Measurements from ENCODE around the gene KCNAB1.
"Not testable (repeated sequence)": the region's sequence is repeated elsewhere in the genome, so short reads cannot be mapped to it uniquely, and the experiment has no call there.

Gene KCNAB1

DNA sequence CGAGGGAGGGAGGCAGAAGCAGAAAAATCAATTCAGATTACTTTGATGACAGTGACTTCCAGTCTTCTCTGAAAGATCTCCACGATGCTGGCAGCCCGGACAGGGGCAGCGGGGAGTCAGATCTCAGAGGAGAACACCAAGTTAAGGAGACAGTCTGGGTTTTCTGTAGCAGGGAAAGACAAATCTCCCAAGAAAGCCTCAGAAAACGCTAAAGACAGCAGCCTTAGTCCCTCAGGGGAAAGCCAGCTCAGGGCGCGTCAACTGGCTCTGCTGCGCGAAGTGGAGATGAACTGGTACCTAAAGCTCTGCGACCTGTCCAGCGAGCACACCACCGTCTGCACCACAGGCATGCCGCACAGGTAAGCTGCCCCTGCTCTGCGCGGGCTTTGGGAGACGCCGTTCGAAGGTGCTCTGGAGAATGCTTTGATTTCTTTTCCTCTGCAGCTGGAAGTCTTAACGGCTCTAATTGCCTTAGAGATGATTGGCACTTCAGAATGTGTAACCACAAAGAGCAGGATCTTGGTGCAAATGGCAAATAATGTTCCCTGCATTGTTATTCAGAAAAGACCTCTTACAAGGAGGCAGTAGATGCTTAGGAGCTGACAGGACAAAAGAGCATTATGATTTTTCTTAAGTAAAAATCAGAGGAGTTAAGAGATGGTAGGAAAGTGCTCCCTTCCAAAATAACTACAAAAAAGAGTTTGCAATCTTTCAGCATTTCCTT lies at the start of gene KCNAB1:
Gene KCNAB1 (plus strand): TSS at position 51 of the 724 bp plus-strand sequence.
- DNase-seq, result no peak

GRCh38 chr3:156071031-156071430 lies 49.3 kb upstream of the KCNAB1 start:
- DNase-seq, result no peak

- DNase-seq, result not testable (repeated sequence)
Measured at GRCh38 chr3:156072950-156073657, 47.3 kb upstream of the KCNAB1 start.

GRCh38 chr3:156090126-156090525 lies 30.3 kb upstream of the KCNAB1 start:
- DNase-seq, result no peak

DNA sequence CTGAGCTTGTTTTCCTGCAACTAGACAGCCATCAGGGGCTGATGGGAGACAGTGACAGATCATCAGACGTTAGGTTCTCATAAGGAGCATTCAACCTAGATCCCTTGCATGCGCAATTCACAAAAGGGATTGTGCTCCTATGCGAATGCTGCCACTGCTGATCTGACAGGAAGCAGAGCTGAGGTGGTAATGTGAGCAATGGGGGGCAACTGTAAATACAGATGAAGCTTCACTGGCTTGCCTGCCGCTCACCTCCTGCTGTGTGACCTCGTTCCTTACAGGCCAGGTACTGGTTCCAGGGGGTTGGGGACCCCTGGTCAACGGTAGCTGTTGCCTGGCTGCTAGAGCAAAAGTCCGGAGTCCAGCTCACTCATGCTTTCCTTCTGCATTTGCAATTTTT lies 26.4 kb upstream of the KCNAB1 start:
- no peak for DNase-seq

GRCh38 chr3:156094391-156094790 lies 26.0 kb upstream of the KCNAB1 start:
- no peak for DNase-seq

GRCh38 chr3:156095652-156096051 lies 24.7 kb upstream of the KCNAB1 start:
- not testable (repeated sequence) for DNase-seq

DNA sequence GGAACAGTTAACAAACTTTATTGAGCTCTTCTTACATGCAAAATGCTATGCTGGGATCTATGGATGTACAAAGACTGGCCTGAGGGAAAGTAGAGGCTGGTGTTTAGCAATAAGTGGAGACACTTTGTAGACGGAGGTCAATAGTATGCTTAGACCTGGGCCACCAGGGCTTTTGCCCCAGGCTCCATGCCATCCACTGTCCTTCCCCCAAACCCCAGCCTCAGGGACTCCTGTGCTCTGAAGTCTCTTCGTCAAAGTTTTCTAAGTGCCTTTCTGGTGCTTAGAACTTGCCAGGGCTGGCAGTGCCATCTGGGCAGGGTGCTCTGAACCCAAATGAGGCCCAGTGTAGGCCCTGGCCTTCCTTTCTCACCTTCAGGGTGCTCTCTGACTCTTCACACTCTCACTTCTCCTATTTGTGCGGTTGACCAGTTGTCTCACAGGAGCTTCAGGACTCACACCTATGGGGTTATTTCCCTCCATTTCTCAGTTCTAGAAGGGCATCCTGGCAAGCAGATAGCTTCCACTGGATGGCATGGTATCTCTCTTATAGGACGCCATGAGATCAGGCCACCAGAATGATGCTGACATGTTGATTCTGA lies 21.8 kb upstream of the KCNAB1 start:
- DNase-seq, result no peak

GRCh38 chr3:156099348-156099747 lies 21.0 kb upstream of the KCNAB1 start:
- DNase-seq, result not testable (repeated sequence)

GRCh38 chr3:156099984-156100383 lies 20.4 kb upstream of the KCNAB1 start:
- not testable (repeated sequence) for DNase-seq

DNA sequence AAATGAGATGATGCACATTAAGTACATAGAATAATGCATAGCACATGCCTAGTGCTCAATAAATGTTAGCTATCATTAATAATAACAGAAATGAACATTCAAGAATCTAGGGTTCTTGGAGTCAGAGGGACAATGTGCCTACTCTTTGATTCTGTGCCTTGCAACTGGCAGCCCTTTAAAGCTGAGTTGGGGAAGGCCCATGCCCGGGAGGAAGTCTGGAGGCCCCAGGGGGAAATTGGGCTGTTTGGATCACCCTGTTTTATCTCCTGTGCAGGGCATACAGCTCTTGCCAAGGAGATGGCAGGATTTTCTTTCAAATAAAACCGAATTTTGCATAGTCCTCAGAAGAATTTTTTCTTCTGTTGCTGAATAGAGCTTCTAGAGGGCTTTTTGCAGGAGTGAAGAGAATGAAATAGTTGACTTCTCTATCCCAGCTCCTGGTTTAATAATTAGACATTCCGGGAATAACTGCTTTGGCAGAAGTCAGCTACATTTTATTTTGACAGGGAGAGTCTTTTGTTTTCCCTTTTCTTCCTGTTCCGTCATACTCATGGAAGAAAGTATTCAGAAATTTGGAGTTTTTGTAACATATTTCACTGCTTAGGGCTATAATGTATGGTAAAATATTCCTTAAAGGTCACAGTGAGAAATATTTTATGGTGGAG lies 18.0 kb upstream of the KCNAB1 start:
- no peak for DNase-seq

GRCh38 chr3:156106721-156107373 lies 13.5 kb upstream of the KCNAB1 start:
- no peak for DNase-seq

DNA sequence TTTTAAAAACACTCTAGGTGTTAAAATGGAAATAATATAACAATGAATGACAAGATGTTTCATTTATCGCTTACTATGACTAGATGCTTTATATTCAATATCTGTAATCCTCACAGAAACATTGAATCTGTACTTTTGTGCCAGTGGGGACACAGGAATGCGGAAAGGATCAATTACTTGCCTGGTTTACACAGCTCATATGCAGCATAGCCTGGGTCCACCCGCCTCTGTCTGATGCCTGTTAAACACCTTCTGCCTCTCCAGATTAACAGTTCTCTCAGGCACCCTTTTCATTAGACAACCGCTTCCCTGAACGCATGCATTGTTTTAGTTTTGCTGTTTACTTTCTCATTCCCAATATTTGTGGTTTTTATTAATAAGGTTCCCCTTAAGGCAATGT lies 12.9 kb upstream of the KCNAB1 start:
- DNase-seq, result no peak

- no peak for DNase-seq
Measured at GRCh38 chr3:156108616-156109015, 11.8 kb upstream of the KCNAB1 start.

GRCh38 chr3:156109989-156110388 lies 10.4 kb upstream of the KCNAB1 start:
- DNase-seq, result no peak

DNA sequence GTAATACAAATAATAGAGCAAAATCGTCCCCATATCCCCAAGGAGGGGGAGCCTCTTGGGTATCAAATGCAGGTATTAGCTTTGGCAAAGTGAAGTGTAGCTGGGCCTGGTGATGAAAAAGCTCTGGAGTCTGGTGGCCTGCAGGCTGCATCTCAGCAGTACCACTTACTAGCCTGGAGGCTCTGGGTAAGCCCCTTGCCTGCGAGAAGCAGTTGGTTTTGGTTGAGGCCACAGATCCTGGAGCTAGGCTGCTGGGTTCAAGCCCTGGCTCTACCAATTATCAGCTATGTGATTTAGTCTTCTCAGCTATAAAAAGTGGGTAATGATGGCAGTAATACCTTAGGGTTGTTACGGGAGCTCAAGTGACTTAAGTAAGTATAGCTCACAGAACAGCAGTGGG lies 6.1 kb downstream of the KCNAB1 start:
- no peak for DNase-seq

DNA sequence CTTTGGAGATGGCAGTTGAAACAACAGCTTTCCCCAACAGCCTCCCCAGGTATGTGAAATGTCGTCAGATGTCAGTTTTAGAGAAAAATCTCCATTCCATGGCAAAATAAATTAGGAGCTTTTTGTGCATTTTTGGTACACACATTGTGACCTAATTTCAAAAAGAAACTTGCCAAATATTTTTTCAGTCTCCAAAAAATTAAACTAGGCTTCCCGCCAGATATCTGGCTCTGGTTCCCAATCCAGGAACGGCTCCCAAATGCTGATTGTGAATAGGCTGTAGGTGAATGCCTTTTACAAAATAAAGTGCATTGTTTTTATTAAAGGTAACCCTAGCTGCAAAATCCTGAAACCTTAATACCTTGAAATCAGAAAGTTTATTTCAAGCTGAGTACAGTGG lies 10.9 kb downstream of the KCNAB1 start:
- DNase-seq, result no peak

GRCh38 chr3:156131799-156132198 lies 11.4 kb downstream of the KCNAB1 start:
- no peak for DNase-seq

- DNase-seq, result no peak
Measured at GRCh38 chr3:156132313-156132712, 11.9 kb downstream of the KCNAB1 start.

DNA sequence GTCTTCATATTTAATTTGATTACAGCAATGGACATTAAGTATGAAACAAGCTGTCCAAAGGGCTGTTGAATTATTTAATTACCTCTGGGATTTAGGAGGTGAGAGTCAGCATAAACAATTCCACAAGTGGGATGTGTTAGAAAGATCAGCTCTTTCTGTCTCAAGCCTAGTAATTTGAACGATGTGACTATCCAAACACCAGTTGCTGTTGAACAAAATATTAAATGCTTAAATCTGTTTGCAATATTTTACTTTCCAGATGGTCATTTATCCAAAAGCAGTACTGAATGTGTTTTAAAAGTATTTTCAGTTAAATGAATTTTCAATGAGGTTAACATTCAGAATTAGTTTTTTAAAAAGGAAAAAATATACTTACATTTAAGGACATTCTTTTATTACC lies 12.7 kb downstream of the KCNAB1 start:
- DNase-seq, result no peak

DNA sequence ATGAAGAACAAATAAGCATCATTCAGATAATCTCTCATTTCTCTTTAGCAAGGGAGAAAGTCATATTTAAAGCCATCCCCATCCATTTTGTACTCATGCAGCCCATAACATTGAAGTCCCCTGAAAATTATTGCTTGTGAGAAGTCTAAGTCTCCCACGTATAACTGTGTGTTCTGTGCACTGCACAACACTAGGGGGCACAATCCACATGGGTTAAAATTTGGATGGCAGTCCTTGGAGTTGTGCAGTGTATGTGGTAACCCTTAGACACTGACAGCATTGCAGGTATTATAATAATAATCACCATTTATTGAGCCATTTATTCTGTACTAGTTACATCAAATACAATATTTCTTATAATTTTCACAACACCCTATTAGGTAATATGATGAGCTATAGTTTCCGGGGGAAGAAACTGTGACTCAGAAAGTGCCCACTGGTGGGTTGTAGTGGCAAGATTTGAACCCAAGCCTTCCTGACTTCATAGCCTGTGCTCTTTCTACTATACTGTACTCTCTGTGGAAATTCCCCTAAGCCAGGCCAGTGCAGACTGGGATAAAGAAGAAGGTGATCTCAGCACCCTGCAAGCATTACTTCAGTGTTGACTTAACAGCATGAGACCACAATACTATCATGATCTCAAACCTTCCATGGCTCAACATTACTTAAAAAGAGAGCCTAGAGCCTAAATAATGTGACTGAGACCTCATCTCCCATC lies 15.7 kb downstream of the KCNAB1 start:
- no peak for DNase-seq

DNA sequence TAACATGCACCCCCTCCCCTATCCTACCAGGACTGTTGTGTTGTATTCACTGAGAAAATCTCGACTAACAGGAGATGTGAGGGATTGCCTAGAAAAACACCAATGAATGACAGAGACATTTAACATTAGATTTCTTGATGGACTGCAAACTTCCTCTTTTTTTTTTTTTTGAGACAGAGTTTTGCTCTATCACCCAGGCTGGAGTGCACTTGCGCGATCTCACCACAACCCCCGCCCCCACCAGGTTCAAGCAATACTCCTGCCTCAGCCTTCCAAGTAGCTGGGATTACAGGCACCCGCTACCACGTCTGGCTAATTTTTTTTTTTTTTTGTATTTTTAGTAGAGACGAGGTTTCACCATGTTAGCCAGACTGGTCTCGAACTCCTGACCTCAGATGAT lies 17.0 kb downstream of the KCNAB1 start:
- not testable (repeated sequence) for DNase-seq
